ENCODE results near the gene HTR3B.

The HTR3B gene

DNA sequence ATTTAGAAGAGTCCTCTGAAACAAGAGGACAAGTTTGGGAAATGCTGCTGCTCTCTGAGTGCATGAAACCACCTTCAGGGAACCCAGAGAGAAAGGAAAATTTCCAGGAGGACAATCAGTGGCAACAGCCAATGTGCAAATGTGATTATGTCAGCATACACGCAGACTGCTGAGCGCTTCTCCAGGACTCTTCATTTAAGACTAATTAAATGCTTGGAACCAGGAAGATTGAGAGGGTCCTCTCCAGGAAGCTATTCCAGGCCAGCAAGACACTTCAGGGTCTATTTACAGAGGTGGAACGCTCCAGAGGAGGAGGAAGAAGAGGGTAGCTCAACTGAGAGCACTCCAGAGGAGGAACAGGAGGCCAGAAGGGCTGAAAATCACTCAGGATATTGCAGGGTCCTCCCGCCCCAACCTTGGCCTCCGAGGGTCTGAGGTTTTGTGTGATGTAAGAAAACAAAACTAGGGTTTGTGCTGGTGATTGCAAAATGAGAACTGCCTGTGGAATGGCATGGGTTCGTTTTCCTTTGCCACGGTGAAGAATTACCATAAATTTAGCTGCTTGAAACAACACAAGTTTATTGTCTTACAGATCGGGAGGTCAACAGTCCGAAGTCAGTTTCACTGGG lies 56.2 kb downstream of the HTR3B start:
- H3K4me1 ChIP-seq (ENCODE audit: control insufficient read depth in 2 of 2, insufficient read depth in 2 of 2, low read length in 2 of 2) = no peaks in the 10 kb centered on the region
- H3K9ac ChIP-seq (ENCODE audit: low read depth in 1 of 2, low read length in 2 of 2) = no peak overlapping the region
- no peak overlapping the region for H3K27ac ChIP-seq (ENCODE audit: low read depth in 2 of 2, low read length in 2 of 2)
- no peaks in the 10 kb centered on the region for H3K36me3 ChIP-seq (ENCODE audit: control insufficient read depth in 2 of 2, insufficient read depth in 2 of 2, low read length in 2 of 2)
- H3K9me3 ChIP-seq (ENCODE audit: control insufficient read depth in 2 of 2, low read length in 2 of 2) = no peaks in the 10 kb centered on the region
- no peak overlapping the region for H3K4me3 ChIP-seq (ENCODE audit: low read length in 2 of 2)
- no peaks in the 10 kb centered on the region for H3K27me3 ChIP-seq (ENCODE audit: control insufficient read depth in 2 of 2, insufficient read depth in 2 of 2, low read length in 2 of 2)

DNA sequence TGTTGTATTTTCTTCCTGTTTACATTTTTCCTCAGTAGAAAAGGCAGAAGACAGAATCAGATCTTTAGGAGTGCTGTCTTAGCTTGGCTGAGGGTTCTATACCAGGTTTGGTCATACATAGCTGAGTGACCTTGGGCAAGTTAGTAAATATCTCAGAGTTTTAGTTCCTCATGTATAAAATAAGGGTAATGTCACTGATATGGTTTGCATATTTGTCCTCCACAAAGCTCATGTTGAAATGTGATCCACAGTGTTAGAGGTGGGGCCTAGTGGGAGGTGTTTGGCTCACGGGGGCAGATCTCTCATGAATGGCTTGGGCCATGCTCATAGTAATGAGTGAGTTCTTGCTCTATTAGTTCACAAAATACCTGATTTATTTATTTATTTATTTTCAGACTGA lies 62.8 kb downstream of the HTR3B start:
- Histone ChIP-seq H3K4me1 (ENCODE audit: control insufficient read depth in 2 of 2, insufficient read depth in 2 of 2, low read length in 2 of 2) (no peaks in the 10 kb centered on the region), H3K9me3 (ENCODE audit: control insufficient read depth in 2 of 2, low read length in 2 of 2) (no peaks in the 10 kb centered on the region), H3K27ac (ENCODE audit: low read depth in 2 of 2, low read length in 2 of 2) (no peak overlapping the region), H3K4me3 (ENCODE audit: low read length in 2 of 2) (no peak overlapping the region), H3K36me3 (ENCODE audit: control insufficient read depth in 2 of 2, insufficient read depth in 2 of 2, low read length in 2 of 2) (no peaks in the 10 kb centered on the region), H3K9ac (ENCODE audit: low read depth in 1 of 2, low read length in 2 of 2) (no peak overlapping the region), H3K27me3 (ENCODE audit: control insufficient read depth in 2 of 2, insufficient read depth in 2 of 2, low read length in 2 of 2) (peaks cover 0 to 3% of the 10 kb centered on the region in 2 donors)

DNA sequence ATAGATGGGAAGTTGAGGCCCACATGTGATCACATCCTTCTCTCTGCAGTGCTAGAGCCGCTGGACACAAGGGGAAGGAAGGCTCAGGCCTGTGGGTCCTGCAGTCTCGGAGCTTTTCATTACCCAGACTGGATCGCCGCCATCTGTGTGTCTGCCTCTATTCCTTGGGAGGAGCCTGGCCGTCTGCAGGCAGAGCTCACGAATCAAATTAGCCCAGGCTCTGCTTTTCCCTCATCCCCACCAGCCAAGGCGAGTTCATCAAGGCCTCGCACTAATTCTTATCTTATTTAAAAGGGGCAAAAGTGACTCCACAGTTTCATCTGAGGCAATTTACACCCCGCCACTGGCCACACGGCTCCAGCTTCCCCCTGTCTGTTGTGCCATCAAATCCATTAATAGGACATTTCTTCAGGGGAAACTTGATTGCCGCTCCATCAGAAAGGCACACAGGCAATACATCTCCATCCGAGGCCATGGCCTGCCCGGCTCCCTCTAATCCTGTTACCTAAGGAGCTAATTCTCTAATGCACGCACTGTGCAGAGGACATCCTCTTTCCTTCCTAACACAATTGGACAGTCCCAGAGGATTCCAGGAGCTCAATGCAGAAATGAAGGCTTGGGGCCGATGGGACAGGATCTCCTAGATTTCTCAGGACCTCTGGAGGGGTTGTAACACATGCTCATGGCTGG lies 67.1 kb downstream of the HTR3B start:
- Histone ChIP-seq H3K9me3 (ENCODE audit: control insufficient read depth in 2 of 2, low read length in 2 of 2) (no peaks in the 10 kb centered on the region), H3K4me3 (ENCODE audit: low read length in 2 of 2) (no peak overlapping the region), H3K27me3 (ENCODE audit: control insufficient read depth in 2 of 2, insufficient read depth in 2 of 2, low read length in 2 of 2) (peaks cover 6 to 7% of the 10 kb centered on the region in 2 donors), H3K4me1 (ENCODE audit: control insufficient read depth in 2 of 2, insufficient read depth in 2 of 2, low read length in 2 of 2) (peaks cover 0 to 7% of the 10 kb centered on the region in 2 donors), H3K9ac (ENCODE audit: low read depth in 1 of 2, low read length in 2 of 2) (no peak overlapping the region), H3K36me3 (ENCODE audit: control insufficient read depth in 2 of 2, insufficient read depth in 2 of 2, low read length in 2 of 2) (no peaks in the 10 kb centered on the region), H3K27ac (ENCODE audit: low read depth in 2 of 2, low read length in 2 of 2) (no peak overlapping the region)

DNA sequence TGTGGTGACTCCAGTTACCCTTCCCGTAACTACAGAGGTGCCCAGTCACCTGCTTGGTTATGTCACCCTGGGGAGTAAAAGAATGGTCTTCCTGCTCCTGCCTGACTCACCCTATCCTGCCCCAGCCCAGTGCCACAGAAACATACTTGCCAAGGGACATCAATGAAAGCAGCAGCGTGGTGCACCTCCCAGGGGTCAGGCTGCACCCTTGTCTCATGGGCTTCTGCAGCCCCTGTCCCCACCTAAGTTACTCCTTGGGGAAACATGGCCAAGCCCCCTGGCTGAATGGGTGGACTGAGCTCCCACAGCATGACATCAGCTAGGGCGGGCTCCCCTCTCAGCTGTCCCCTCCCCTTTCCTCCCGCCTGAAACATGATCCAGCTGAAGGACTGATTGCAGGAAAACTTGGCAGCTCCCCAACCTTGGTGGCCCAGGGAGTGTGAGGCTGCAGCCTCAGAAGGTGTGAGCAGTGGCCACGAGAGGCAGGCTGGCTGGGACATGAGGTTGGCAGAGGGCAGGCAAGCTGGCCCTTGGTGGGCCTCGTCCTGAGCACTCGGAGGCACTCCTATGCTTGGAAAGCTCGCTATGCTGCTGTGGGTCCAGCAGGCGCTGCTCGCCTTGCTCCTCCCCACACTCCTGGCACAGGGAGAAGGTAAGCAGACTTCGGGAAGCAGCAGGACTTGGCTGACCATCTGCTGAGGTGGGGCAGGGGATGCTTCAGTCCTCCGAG lies 70.3 kb downstream of the HTR3B start, which contains the start of gene HTR3A:
TSS of gene HTR3A (plus strand) at position 368 of the 730 bp plus-strand sequence. CDS start at position 586, 218 bp downstream.
- Histone ChIP-seq H3K4me3 (ENCODE audit: low read length in 2 of 2) (no peak within 1 kb of the TSS), H3K36me3 (ENCODE audit: control insufficient read depth in 2 of 2, insufficient read depth in 2 of 2, low read length in 2 of 2) (no peaks in the 10 kb centered on the region), H3K4me1 (ENCODE audit: control insufficient read depth in 2 of 2, insufficient read depth in 2 of 2, low read length in 2 of 2) (peaks cover 0 to 7% of the 10 kb centered on the region in 2 donors), H3K9me3 (ENCODE audit: control insufficient read depth in 2 of 2, low read length in 2 of 2) (no peaks in the 10 kb centered on the region), H3K27me3 (ENCODE audit: control insufficient read depth in 2 of 2, insufficient read depth in 2 of 2, low read length in 2 of 2) (peaks cover 10 to 13% of the 10 kb centered on the region in 2 donors), H3K27ac (ENCODE audit: low read depth in 2 of 2, low read length in 2 of 2) (no peak within 1 kb of the TSS), H3K9ac (ENCODE audit: low read depth in 1 of 2, low read length in 2 of 2) (no peak within 1 kb of the TSS)

DNA sequence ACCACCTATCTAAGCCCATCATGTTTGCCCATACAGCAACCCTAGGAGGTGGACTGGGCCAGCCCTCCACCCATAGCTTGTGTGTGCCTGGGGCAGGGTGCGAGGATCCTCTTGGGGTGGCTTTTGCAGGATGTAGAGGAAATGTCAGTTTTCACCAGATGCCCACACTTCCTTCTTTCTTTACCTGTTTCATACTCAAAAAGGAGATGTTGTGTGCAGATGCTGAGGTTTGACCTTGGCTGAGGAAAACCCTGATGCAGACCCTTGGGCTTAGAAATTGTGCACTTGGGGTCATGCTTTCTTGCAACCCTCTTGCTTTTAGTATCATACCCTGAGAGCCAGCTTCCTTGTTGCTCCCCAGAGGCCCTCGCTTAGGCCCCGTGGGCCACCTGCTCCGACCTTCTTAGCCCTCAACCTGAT lies 72.5 kb downstream of the HTR3B start:
- Histone ChIP-seq H3K27ac (ENCODE audit: low read depth in 2 of 2, low read length in 2 of 2) (no peak overlapping the region), H3K4me1 (ENCODE audit: control insufficient read depth in 2 of 2, insufficient read depth in 2 of 2, low read length in 2 of 2) (peaks cover 0 to 7% of the 10 kb centered on the region in 2 donors)

DNA sequence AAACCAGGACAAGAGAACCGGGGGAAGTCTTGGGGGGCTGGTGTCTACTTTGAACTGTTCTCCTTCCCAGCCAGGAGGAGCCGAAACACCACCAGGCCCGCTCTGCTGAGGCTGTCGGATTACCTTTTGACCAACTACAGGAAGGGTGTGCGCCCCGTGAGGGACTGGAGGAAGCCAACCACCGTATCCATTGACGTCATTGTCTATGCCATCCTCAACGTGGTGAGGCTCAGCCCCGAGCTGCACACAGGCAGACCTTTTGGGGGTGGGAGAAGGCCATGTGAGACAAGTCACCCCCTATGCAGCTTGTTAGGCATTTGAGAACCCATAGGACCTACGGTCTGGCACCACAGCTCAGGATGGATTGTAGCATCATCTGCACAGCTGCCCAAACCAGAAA lies 73.1 kb downstream of the HTR3B start:
- H3K9me3 ChIP-seq (ENCODE audit: control insufficient read depth in 2 of 2, low read length in 2 of 2) = no peaks in the 10 kb centered on the region
- no peaks in the 10 kb centered on the region for H3K36me3 ChIP-seq (ENCODE audit: control insufficient read depth in 2 of 2, insufficient read depth in 2 of 2, low read length in 2 of 2)
- H3K27me3 ChIP-seq (ENCODE audit: control insufficient read depth in 2 of 2, insufficient read depth in 2 of 2, low read length in 2 of 2) = peaks cover 10 to 15% of the 10 kb centered on the region in 2 donors
- H3K27ac ChIP-seq (ENCODE audit: low read depth in 2 of 2, low read length in 2 of 2) = no peak overlapping the region
- H3K4me1 ChIP-seq (ENCODE audit: control insufficient read depth in 2 of 2, insufficient read depth in 2 of 2, low read length in 2 of 2) = peaks cover 0 to 7% of the 10 kb centered on the region in 2 donors
- H3K4me3 ChIP-seq (ENCODE audit: low read length in 2 of 2) = no peak overlapping the region
- no peak overlapping the region for H3K9ac ChIP-seq (ENCODE audit: low read depth in 1 of 2, low read length in 2 of 2)

More for the DNA sequence above, 72.5 kb downstream of the HTR3B start:
- Histone ChIP-seq H3K36me3 (ENCODE audit: control insufficient read depth in 2 of 2, insufficient read depth in 2 of 2, low read length in 2 of 2) (no peaks in the 10 kb centered on the region), H3K9ac (ENCODE audit: low read depth in 1 of 2, low read length in 2 of 2) (no peak overlapping the region), H3K27me3 (ENCODE audit: control insufficient read depth in 2 of 2, insufficient read depth in 2 of 2, low read length in 2 of 2) (peaks cover 10 to 15% of the 10 kb centered on the region in 2 donors), H3K9me3 (ENCODE audit: control insufficient read depth in 2 of 2, low read length in 2 of 2) (no peaks in the 10 kb centered on the region), H3K4me3 (ENCODE audit: low read length in 2 of 2) (no peak overlapping the region)

DNA sequence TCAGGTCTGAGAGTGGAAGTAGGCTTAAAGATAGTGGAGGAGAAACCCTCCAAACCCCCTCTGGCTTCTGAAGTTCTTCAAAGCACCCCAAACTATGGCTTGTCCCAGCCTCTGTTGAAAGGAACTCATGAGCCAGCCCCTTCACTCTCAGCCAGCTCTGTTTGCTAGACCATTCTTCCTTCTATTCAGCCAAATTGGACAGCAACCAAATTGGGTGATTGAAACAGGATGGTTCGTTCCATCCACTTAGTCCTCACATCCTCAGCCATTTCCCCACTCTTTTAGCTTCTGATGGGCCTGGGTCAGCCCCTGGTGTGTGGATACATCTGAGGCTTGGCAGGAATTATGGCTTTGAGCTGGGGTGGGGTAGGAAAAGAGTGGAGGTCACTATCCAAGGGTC lies 74.8 kb downstream of the HTR3B start:
- peaks cover 0 to 7% of the 10 kb centered on the region in 2 donors for H3K4me1 ChIP-seq (ENCODE audit: control insufficient read depth in 2 of 2, insufficient read depth in 2 of 2, low read length in 2 of 2)
- no peak overlapping the region for H3K9ac ChIP-seq (ENCODE audit: low read depth in 1 of 2, low read length in 2 of 2)
- H3K36me3 ChIP-seq (ENCODE audit: control insufficient read depth in 2 of 2, insufficient read depth in 2 of 2, low read length in 2 of 2) = no peaks in the 10 kb centered on the region
- peaks cover 10 to 15% of the 10 kb centered on the region in 2 donors for H3K27me3 ChIP-seq (ENCODE audit: control insufficient read depth in 2 of 2, insufficient read depth in 2 of 2, low read length in 2 of 2)
- no peaks in the 10 kb centered on the region for H3K9me3 ChIP-seq (ENCODE audit: control insufficient read depth in 2 of 2, low read length in 2 of 2)
- H3K27ac ChIP-seq (ENCODE audit: low read depth in 2 of 2, low read length in 2 of 2) = no peak overlapping the region
- H3K4me3 ChIP-seq (ENCODE audit: low read length in 2 of 2) = no peak overlapping the region

DNA sequence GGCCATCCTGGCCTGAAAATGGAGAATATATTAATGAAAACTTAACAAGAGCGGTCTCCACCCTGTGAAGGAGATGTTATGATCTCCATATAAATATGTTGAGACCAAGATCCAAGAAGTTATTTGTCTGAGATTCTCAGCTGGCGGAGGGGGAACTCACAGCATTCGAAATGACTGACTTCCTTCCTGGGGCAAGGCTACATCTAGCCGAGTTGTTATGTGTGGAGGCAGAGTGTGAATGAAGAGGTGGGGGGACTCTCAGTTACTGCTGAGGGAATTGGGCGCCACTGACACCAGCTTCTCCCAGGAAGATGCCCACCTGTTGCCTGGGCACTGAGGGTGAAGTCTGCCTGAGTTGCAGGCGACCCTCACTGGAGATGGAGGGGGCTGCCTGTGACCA lies 76.2 kb downstream of the HTR3B start:
- Histone ChIP-seq H3K27me3 (ENCODE audit: control insufficient read depth in 2 of 2, insufficient read depth in 2 of 2, low read length in 2 of 2) (peaks cover 5 to 11% of the 10 kb centered on the region in 2 donors), H3K36me3 (ENCODE audit: control insufficient read depth in 2 of 2, insufficient read depth in 2 of 2, low read length in 2 of 2) (no peaks in the 10 kb centered on the region), H3K27ac (ENCODE audit: low read depth in 2 of 2, low read length in 2 of 2) (no peak overlapping the region)

DNA sequence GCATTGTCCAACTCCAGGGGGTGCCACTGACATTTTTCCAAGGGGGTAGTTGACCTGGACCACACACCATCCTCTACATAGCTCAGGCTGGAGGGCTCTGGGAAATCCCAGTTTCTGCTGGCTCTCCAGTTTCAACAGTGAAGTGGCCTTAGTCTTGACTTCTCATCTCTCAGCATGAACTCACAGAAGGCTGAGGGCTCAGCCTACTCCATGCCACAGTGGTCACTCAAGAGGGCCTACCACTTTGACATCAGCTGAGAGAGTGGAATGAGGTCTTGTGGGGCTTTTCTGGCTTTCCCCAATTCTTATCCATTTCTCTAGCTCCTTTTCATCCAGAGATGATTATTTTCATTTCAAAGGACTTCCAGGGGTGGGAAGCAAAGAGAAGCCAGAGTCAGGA lies 77.7 kb downstream of the HTR3B start:
- peaks cover 5 to 8% of the 10 kb centered on the region in 2 donors for H3K27me3 ChIP-seq (ENCODE audit: control insufficient read depth in 2 of 2, insufficient read depth in 2 of 2, low read length in 2 of 2)
- H3K4me3 ChIP-seq (ENCODE audit: low read length in 2 of 2) = no peak overlapping the region
- no peaks in the 10 kb centered on the region for H3K4me1 ChIP-seq (ENCODE audit: control insufficient read depth in 2 of 2, insufficient read depth in 2 of 2, low read length in 2 of 2)
- no peak overlapping the region for H3K27ac ChIP-seq (ENCODE audit: low read depth in 2 of 2, low read length in 2 of 2)
- H3K9ac ChIP-seq (ENCODE audit: low read depth in 1 of 2, low read length in 2 of 2) = no peak overlapping the region
- no peaks in the 10 kb centered on the region for H3K9me3 ChIP-seq (ENCODE audit: control insufficient read depth in 2 of 2, low read length in 2 of 2)
- no peaks in the 10 kb centered on the region for H3K36me3 ChIP-seq (ENCODE audit: control insufficient read depth in 2 of 2, insufficient read depth in 2 of 2, low read length in 2 of 2)

More for the DNA sequence above, 76.2 kb downstream of the HTR3B start:
- H3K9ac ChIP-seq (ENCODE audit: low read depth in 1 of 2, low read length in 2 of 2) = no peak overlapping the region
- no peaks in the 10 kb centered on the region for H3K9me3 ChIP-seq (ENCODE audit: control insufficient read depth in 2 of 2, low read length in 2 of 2)
- H3K4me1 ChIP-seq (ENCODE audit: control insufficient read depth in 2 of 2, insufficient read depth in 2 of 2, low read length in 2 of 2) = no peaks in the 10 kb centered on the region
- no peak overlapping the region for H3K4me3 ChIP-seq (ENCODE audit: low read length in 2 of 2)

DNA sequence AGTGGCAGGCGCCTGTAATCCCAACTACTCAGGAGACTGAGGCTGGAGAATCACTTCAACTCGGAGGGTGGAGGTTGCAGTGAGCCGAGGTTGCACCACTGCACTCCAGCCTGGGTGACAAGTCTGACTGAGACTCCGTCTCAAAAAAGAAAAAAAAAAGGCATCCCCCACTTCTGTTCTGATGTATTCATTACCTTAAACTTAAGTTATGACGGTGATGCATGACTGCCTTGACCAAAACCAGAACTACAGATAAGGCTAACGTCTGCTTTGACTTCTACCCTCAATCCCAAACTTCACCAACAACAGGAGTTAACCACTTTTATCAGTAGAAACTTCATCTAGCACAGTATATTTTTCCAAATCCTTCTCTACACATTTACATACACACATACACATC lies 80.2 kb downstream of the HTR3B start:
- peaks cover 0 to 6% of the 10 kb centered on the region in 2 donors for H3K27me3 ChIP-seq (ENCODE audit: control insufficient read depth in 2 of 2, insufficient read depth in 2 of 2, low read length in 2 of 2)
- H3K4me3 ChIP-seq (ENCODE audit: low read length in 2 of 2) = no peak overlapping the region
- no peak overlapping the region for H3K27ac ChIP-seq (ENCODE audit: low read depth in 2 of 2, low read length in 2 of 2)
- no peaks in the 10 kb centered on the region for H3K36me3 ChIP-seq (ENCODE audit: control insufficient read depth in 2 of 2, insufficient read depth in 2 of 2, low read length in 2 of 2)
- H3K4me1 ChIP-seq (ENCODE audit: control insufficient read depth in 2 of 2, insufficient read depth in 2 of 2, low read length in 2 of 2) = no peaks in the 10 kb centered on the region
- H3K9ac ChIP-seq (ENCODE audit: low read depth in 1 of 2, low read length in 2 of 2) = no peak overlapping the region
- H3K9me3 ChIP-seq (ENCODE audit: control insufficient read depth in 2 of 2, low read length in 2 of 2) = no peaks in the 10 kb centered on the region

All from mucosa of rectum (tissue), 2 donors.